Brain microvascular endothelial cell (primary cell): Measurements from ENCODE around the gene HDAC7.
"Not testable (repeated sequence)": the region's sequence is repeated elsewhere in the genome, so short reads cannot be mapped to it uniquely, and the experiment has no call there.

ENCODE experiments used
- DNase-seq: peaks from one replicate; pipeline ENCODE4 v3.0.0-alpha.2; 2020
- H3K27ac ChIP-seq: fragments of 250-450 bp; sonication (Bioruptor Pico); 2 replicates; pipeline ENCODE4 v1.5.1; 2020; ENCODE audit warnings: mild to moderate bottlenecking, moderate library complexity
- H3K27me3 ChIP-seq: fragments of 250-450 bp; sonication (Bioruptor Pico); replicated peaks from 2 replicates; pipeline ENCODE4 v1.5.1; 2020; ENCODE audit warnings: mild to moderate bottlenecking
- H3K36me3 ChIP-seq: fragments of 250-450 bp; sonication (Bioruptor Pico); replicated peaks from 2 replicates; pipeline ENCODE4 v1.5.1; 2020; ENCODE audit warnings: mild to moderate bottlenecking
- H3K4me3 ChIP-seq: 2 replicates; pipeline ENCODE4 v1.5.1; 2011; ENCODE audit warnings: low read depth, mild to moderate bottlenecking, control low read depth, low read length, moderate library complexity
- in situ Hi-C: cut with HindIII; loops from 2 replicates; pipeline ENCODE4 v1.10.0; 2017; ENCODE audit warnings: low sequenced_read_pairs, low pct_ligation_motif_present
- TF ChIP-seq, protein P1 (sequence below): IDR thresholded peaks from 2 replicates; pipeline ENCODE4 v1.5.1; 2011; ENCODE audit warnings: low read depth, mild to moderate bottlenecking, moderate library complexity, low read length, control low read depth, inconsistent platforms; ENCODE audit errors: missing control alignments

HDAC7 gene

DNA sequence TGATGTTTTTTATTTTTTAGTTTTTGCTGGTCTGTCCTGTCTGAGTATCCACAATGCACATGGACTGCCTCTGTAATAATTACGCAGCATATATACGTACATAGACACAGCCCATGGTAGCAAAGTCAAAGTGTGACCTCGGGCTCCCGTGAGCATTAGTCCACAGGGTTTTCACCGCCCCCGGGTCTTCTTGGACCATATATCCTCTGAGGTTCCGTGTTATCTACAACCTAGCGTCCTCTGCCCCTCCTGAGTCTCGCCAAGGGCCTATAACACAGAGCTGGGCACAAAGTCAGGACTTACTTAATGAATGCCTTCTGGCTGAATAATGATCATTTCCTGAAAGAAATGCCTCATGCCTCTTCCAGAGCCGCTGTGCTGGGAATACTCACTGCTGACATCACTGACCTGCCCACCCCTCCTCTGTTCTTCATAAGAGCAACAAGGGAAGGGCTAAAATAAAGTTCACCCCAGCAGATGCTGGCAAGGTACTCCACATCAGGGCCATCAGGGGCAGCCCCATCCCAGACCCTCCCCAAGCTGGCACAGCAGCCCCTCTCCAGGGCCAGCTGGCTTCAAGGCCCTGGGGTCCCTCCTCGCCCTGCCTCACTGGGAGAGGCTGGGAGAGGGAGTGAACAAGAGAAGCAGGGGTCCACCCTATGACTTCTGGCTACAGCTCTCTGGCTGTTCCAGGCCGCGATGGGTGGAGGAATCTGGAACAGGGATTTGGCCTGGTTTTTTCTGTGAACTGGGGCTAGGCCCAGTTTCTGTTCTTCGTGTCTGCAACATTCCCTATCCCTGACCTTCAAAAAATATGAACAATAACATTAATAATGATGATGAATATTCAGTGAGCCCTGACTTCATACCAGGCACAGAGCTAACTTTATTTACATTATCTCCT lies 7.9 kb downstream of the HDAC7 start:
- no peaks in the 10 kb centered on the region for H3K27me3 ChIP-seq
- H3K27ac ChIP-seq = peak overlapping the region; percentile 80
- peaks cover 4% of the 10 kb centered on the region for H3K36me3 ChIP-seq
- peak overlapping the region; percentile 9 for H3K4me3 ChIP-seq
- in situ Hi-C loops = no loop called here
- peak; percentile 67 for DNase-seq
- TF ChIP-seq, protein P1, sequence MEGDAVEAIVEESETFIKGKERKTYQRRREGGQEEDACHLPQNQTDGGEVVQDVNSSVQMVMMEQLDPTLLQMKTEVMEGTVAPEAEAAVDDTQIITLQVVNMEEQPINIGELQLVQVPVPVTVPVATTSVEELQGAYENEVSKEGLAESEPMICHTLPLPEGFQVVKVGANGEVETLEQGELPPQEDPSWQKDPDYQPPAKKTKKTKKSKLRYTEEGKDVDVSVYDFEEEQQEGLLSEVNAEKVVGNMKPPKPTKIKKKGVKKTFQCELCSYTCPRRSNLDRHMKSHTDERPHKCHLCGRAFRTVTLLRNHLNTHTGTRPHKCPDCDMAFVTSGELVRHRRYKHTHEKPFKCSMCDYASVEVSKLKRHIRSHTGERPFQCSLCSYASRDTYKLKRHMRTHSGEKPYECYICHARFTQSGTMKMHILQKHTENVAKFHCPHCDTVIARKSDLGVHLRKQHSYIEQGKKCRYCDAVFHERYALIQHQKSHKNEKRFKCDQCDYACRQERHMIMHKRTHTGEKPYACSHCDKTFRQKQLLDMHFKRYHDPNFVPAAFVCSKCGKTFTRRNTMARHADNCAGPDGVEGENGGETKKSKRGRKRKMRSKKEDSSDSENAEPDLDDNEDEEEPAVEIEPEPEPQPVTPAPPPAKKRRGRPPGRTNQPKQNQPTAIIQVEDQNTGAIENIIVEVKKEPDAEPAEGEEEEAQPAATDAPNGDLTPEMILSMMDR = no peak

DNA sequence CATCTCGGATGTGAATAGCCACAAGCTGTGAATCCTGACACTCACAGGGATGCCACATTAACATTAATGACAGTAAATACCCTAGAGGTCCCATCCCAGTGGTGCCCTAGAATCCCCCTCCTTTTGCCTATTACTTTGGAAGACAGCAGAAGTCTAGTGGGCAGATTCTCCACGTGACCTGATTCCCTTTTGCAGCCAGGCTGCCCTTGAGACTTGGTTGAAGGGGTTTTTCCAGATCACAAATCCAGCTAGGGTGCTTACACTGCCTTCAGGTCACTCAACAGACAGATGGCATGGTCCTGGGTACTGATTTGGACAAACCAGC lies 8.7 kb downstream of the HDAC7 start:
- in situ Hi-C loops = no loop called here
- Histone ChIP-seq H3K36me3 (peaks cover 6% of the 10 kb centered on the region), H3K27ac (peak overlapping the region; percentile 80), H3K4me3 (no peak overlapping the region), H3K27me3 (no peaks in the 10 kb centered on the region)
- DNase-seq = no peak
- TF ChIP-seq, protein P1 = no peak

DNA sequence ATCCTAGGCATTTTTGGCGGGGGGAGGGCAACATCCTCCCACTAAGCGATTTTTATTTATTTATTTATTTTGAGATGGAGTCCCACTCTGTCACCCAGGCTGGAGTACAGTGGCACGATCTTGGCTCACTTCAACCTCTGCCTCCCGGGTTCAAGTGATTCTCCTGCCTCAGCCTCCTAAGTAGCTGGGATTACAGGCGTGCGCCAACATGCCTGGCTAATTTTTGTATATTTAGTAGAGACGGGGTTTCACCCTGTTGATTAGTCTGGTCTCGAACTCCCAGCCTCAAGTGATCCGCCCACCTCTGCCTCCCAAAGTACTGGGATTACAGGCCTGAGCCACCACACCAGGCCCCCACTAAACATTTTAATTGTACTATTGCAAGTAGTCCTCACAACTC lies 10.2 kb downstream of the HDAC7 start:
- H3K4me3 ChIP-seq, DNase-seq, H3K36me3 ChIP-seq, H3K27me3 ChIP-seq, in situ Hi-C loops: not testable (repeated sequence)
- H3K27ac ChIP-seq = peak overlapping the region; percentile 2

DNA sequence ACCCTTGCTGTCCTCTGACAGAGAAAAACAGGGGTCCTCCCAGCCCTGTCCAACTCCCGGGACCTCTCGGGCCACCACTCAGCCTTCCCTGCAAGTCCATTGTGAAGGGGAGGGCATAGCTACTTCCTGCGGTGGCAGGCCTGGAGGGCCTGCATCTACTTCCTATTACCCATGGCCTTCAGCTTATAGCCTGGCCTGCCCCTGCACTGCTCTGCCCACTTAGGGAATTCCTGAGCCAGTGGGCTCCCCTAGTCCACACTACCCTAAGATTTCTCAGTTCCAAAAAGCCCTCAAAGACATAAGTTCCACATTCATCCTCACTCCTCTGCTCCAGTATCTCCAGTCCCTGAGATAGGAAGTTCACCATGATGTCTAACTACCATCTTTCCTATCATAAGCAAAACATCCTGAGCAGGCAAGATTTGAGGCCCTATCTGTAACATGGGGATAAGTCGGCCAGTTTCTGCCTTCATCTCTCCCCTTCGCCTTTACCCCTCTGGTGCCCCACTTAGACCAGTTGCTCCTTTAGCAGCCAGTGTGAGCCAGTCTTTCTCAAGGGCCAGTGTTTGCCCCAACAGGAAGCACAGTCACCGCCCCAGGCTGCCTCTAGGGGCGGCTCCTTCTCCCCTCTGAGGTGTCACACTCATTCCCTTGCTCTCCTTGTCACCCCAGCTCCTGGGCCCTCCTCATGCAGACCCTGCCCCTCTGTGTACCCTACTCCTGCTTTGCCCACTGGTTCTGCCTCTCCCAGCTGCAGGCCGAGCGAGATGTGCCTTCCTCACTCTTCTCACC lies 10.9 kb downstream of the HDAC7 start:
- TF ChIP-seq, protein P1 = peak; percentile 51
- peaks cover 9% of the 10 kb centered on the region for H3K36me3 ChIP-seq
- no peak for DNase-seq
- H3K27me3 ChIP-seq = no peaks in the 10 kb centered on the region
- H3K27ac ChIP-seq = peak overlapping the region; percentile 41
- no peak overlapping the region for H3K4me3 ChIP-seq
- in situ Hi-C loops = no loop called here

DNA sequence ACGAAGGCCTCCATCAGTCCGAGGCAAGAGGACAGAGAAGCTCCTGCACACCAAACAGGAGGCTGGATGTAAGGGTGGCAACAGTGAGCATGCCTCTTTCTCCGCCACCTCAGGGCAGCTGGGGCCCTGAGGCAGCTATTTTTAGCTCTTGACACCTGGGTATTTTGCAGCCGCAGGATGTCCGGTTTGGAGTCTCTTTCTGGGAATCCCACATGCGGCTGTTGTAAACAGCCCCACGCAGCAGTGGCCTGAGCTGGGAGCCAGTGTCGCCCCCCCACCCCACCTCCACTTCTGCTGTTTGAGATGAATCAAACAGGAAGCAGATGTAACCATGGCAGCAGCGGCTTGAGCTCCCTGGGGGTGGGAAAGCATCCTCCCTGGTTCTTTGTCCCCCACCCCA lies 11.7 kb downstream of the HDAC7 start:
- Histone ChIP-seq H3K27me3 (no peaks in the 10 kb centered on the region), H3K36me3 (peaks cover 16% of the 10 kb centered on the region), H3K27ac (peak overlapping the region; percentile 41), H3K4me3 (no peak overlapping the region)
- in situ Hi-C loops = no loop called here
- DNase-seq = peak; percentile 42
- TF ChIP-seq, protein P1 = no peak

DNA sequence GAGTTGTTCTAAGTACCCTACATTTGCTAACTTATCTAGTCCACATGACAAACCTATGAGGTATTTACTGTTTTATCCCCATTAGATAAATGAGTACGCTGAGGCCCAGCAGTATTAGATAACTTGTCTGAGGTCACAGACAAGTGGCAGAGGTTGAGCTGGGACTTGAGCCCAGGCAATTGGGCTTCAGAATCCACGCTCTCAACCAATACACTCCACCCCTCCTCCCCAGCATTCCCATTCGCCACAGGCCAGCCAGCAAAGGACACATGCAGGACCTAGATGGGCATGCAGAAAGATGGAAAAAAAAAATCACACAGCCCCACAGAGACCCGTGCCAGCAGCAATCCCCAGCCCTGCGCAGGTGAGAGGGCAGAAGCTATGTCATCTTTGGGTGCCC lies 12.4 kb downstream of the HDAC7 start:
- in situ Hi-C loops = no loop called here
- Histone ChIP-seq H3K36me3 (peaks cover 16% of the 10 kb centered on the region), H3K27ac (no peak overlapping the region), H3K27me3 (no peaks in the 10 kb centered on the region), H3K4me3 (no peak overlapping the region)
- DNase-seq = no peak
- TF ChIP-seq, protein P1 = no peak
